GM19351 (cell line): ENCODE results near the gene TRIM49.
"Not testable (repeated sequence)": the region's sequence is repeated elsewhere in the genome, so short reads cannot be mapped to it uniquely, and the experiment has no call there.

Experiments used
- ATAC-seq: cut with Tn5 transposase; IDR thresholded peaks from one replicate; pipeline ENCODE4 v1.9.1; 2021; ENCODE audit warnings: mild to moderate bottlenecking, moderate library complexity; ENCODE audit not compliant: unreplicated experiment

TRIM49 gene

GRCh38 chr11:89808475-89808874, at the start of gene TRIM49:
Gene TRIM49, minus strand, starts transcription at chr11:89808575. Its CDS starts 4,106 bp downstream, at chr11:89804469.
- not testable (repeated sequence) for ATAC-seq

GRCh38 chr11:89826694-89827093, 18.3 kb upstream of the TRIM49 start:
- ATAC-seq = not testable (repeated sequence)

- not testable (repeated sequence) for ATAC-seq
Observed at GRCh38 chr11:89820008-89820407, 11.6 kb upstream of the TRIM49 start.

- not testable (repeated sequence) for ATAC-seq
Observed at GRCh38 chr11:89813535-89813934, 5.2 kb upstream of the TRIM49 start.

GRCh38 chr11:89787506-89788063, 20.8 kb downstream of the TRIM49 start:
- not testable (repeated sequence) for ATAC-seq

GRCh38 chr11:89785726-89786125, 22.6 kb downstream of the TRIM49 start:
- ATAC-seq = not testable (repeated sequence)

GRCh38 chr11:89750822-89751221, 57.6 kb downstream of the TRIM49 start:
- not testable (repeated sequence) for ATAC-seq
